GM23248 (cell line): Measurements from ENCODE around the gene ABLIM2.

Experiments
- EZH2 ChIP-seq: fragments of 200-600 bp; sonication (generic); IDR thresholded peaks from 2 replicates; pipeline ENCODE4 v1.6.1; 2018; ENCODE audit warnings: antibody characterized with exemption, mild to moderate bottlenecking; ENCODE audit not compliant: insufficient read depth, poor library complexity, severe bottlenecking
- EZH2phosphoT487 ChIP-seq: fragments of 200-600 bp; sonication (generic); IDR thresholded peaks from 2 replicates; pipeline ENCODE4 v1.6.1; 2018; ENCODE audit warnings: antibody characterized with exemption, moderate library complexity, mild to moderate bottlenecking, low read depth; ENCODE audit not compliant: insufficient read depth

- TF ChIP-seq EZH2 (no peak), EZH2phosphoT487 (no peak)
Observed at GRCh38 chr4:8005033-8005808, 153.4 kb downstream of the ABLIM2 start.
